ENCODE data around the gene TRPM2.
"Not testable (repeated sequence)": the region's sequence is repeated elsewhere in the genome, so short reads cannot be mapped to it uniquely, and the experiment has no call there.

Gene TRPM2

GRCh38 chr21:44397431-44398031 lies 44.1 kb downstream of the TRPM2 start:
- DNase-seq (ENCODE audit: low spot score), result no peak

DNA sequence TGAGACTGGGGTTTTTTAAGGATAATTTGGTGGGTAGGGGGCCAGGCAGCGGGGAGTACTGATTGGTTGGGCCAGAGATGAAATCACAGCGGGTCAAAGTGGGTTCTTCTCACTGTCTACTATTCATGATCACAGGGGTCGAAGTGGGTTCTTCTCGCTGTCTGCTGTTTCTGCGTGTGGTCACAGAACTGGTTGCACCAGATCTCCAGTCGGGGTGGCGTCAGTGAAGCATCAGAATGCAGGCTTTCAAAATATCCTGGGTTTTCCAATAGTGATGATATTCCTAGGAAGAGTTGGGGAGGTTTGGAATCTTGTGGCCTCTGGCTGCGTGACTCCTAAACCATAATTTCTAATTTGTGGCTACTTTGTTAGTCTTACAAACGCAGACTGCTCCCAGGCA lies 45.1 kb downstream of the TRPM2 start:
- no peak for DNase-seq (ENCODE audit: low spot score)

DNA sequence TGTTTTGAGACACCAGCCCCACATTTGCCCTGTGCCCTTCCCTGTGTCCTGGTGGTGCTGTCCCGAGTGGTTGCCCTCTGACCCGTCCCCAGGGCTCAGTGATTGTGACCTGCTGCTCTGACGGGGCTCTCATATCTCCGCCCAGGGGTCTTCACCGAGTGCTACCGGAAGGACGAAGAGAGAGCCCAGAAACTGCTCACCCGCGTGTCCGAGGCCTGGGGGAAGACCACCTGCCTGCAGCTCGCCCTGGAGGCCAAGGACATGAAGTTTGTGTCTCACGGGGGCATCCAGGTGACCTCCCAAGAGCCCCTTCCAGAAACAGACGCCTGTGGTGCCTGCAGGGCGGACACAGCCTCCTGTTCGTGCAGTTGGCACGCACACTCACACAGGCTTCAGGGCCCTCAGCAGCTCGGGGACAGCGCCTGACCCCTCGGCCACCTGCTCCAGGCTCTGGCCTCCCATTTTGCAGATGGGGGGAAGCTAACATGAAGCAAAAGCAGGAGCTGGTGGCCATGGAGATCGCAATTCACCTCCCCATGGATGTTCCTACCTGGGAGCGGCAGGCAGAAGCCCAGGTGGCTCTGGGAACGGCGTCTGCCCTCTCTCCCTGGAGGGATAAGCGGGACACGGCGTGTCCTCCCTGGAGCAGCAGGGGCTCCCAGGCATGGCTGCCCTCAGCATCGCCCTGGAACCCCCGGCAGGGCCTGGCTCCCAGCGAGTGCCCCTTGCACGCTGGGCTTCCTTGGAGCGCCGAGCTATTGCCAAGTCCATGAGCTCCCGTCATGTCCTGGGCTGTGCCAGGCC lies 45.9 kb downstream of the TRPM2 start:
- no peak for DNase-seq (ENCODE audit: low spot score)

- no peak for DNase-seq (ENCODE audit: low spot score)
Observed at GRCh38 chr21:44399955-44400790, 46.8 kb downstream of the TRPM2 start.

- DNase-seq (ENCODE audit: low spot score), result no peak
Observed at GRCh38 chr21:44400791-44401385, 47.5 kb downstream of the TRPM2 start.

- DNase-seq (ENCODE audit: low spot score), result no peak
Observed at GRCh38 chr21:44401386-44402160, 48.2 kb downstream of the TRPM2 start.

GRCh38 chr21:44402323-44403105 lies 49.1 kb downstream of the TRPM2 start:
- no peak for DNase-seq (ENCODE audit: low spot score)

DNA sequence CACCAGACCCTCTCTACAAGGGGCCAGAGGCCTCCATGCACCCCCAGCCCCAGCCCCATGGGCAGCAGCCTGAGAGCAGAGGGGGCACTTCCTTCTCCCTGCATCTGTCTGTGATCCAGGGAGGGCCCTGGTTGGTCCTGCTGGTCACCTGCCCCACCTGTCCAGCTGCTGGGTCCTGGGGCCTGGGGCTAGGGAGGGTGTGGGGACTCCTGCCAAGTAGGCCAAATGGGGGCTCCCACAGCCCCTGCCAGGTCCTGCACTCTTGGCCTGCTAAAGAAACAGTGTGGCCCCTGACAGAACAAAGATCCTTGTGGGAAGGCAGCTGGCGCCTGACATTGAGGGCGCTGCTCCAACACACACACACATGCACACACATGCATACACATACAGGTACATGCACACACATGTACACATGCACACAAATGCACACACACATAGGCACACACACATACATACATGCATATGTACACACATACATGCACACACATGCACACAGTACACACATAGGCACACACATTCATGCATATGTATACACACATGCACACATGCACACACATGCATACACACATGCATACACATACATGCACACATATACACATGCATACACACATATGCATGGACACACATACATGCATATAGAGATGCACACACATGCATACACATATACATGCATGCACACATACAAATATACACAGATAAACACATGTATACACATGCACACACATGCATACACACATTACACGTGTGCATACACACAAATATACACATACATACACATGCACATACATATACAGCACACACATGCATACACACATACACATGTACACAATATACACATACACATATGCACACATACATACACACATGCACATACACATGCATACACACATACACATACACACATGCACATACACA lies 49.9 kb downstream of the TRPM2 start:
- DNase-seq (ENCODE audit: low spot score), result no peak

DNA sequence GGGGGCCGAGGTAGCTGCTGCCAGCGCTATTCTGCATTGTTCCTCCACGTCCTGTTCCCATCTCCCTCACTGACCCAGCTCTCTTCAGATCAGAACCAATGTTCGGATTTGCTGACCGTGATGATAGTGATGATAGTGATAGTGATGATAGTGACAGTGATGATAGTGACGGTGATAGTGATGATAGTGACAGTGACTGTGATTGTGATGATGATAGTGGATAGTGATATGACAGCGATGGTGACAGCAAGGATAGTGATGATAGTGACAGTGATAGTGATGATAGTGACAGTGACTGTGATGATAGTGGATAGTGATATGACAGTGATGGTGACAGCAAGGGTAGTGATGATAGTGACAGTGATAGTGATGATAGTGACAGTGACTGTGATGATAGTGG lies 51.1 kb downstream of the TRPM2 start:
- DNase-seq (ENCODE audit: low spot score), result not testable (repeated sequence)

GRCh38 chr21:44405091-44405947 lies 51.9 kb downstream of the TRPM2 start:
- no peak for DNase-seq (ENCODE audit: low spot score)

GRCh38 chr21:44405948-44406872 lies 52.8 kb downstream of the TRPM2 start:
- DNase-seq (ENCODE audit: low spot score), result no peak

GRCh38 chr21:44406953-44407352 lies 53.5 kb downstream of the TRPM2 start:
- no peak for DNase-seq (ENCODE audit: low spot score)

- DNase-seq (ENCODE audit: low spot score), result no peak
Observed at GRCh38 chr21:44407493-44407892, 54.1 kb downstream of the TRPM2 start.

GRCh38 chr21:44408226-44408625 lies 54.8 kb downstream of the TRPM2 start:
- DNase-seq (ENCODE audit: low spot score), result no peak

DNA sequence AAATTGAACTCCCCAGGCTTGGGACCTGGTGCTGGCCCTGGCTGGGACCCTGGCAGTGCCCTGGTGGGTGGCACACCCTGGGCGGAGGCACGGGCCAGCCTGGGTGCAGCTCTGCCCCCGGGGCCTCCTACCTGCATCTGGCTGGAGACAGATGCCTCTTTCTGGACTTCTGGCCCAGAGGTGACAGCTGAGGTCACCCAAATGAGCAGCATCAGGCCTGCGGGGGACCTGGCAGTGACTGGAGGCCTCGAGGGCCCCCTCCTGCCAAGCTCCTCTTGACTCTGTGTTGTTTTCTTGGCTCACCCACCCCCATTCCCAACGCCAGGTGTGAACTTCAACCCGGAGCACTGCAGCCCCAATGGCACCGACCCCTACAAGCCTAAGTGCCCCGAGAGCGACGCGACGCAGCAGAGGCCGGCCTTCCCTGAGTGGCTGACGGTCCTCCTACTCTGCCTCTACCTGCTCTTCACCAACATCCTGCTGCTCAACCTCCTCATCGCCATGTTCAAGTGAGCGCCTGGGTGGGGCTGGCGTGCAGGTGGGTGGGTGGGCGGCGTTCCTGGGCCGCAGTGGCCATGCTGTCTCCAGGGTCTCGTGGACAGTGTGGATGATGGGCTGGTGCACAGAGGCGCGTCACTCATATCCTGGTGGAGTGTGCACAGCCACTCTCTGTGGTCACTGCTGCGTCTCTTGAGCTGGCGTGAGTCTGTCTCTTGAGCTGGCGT lies 60.3 kb downstream of the TRPM2 start:
- no peak for DNase-seq (ENCODE audit: low spot score)

GRCh38 chr21:44414291-44415072 lies 61.1 kb downstream of the TRPM2 start:
- no peak for DNase-seq (ENCODE audit: low spot score)

Measured in iPS-NIHi11 (cell line).